Endothelial cell of umbilical vein (primary cell): ENCODE results near the gene GZMM. TPM values are rescaled to one million over a fixed set of nuclear protein-coding genes. Genes with fewer than 3 reads are reported as not detected.

Experiments
- BruUV-seq: library from RNA; stranded (reverse); fragments of 400-500 nt; replicated peaks from 2 replicates; lab custom pipeline; 2021; lab: Mats Ljungman, UMichigan
- CTCF ChIA-PET: fragments of 300-600, 350-600 bp; sonication (Branson Sonifier 250); formaldehyde crosslinking; loops from one replicate; lab custom pipeline; 2021; ENCODE audit warnings: antibody characterized with exemption, inconsistent platforms; lab: Charles Lee
- POLR2A ChIA-PET: fragments of 300-600, 350-600 bp; sonication (Branson Sonifier 250); formaldehyde crosslinking; loops from one replicate; lab custom pipeline; 2021; ENCODE audit warnings: antibody characterized with exemption, inconsistent platforms; lab: Charles Lee
- DNase-seq: peaks from one replicate; pipeline ENCODE4 v3.0.0-alpha.2; 2011; ENCODE audit warnings: low read depth, low spot score
- FAIRE-seq: peaks from 2 replicates; lab custom pipeline; 2011; peaks lifted over from hg19 to GRCh38; lab: Jason Lieb, UNC
- H2AFZ ChIP-seq: 2 replicates; pipeline ENCODE4 v1.6.0; 2012; ENCODE audit warnings: low read depth, low read length, control low read depth, inconsistent platforms
- H3K27ac ChIP-seq: 2 replicates; pipeline ENCODE4 v1.5.1; 2011; ENCODE audit warnings: low read depth, mild to moderate bottlenecking, control low read depth, low read length, moderate library complexity; ENCODE audit not compliant: insufficient read depth
- H3K27me3 ChIP-seq, 2 experiments: 2 replicates each; pipeline versions ENCODE4 v1.6.0 to v1.6.1; 2011; ENCODE audit warnings: low read length in 2 of 2, mixed read lengths in 1 of 2; ENCODE audit not compliant: control insufficient read depth in 2 of 2, insufficient read depth in 2 of 2
- H3K36me3 ChIP-seq, 2 experiments: 2 replicates in 1 of 2; 3 replicates in 1 of 2; pipeline ENCODE4 v1.5.1; 2011; ENCODE audit warnings: low read length in 2 of 2, mild to moderate bottlenecking in 1 of 2, moderate library complexity in 1 of 2; ENCODE audit not compliant: control insufficient read depth in 2 of 2, insufficient read depth in 2 of 2; ENCODE audit errors: extremely low read depth in 1 of 2
- H3K4me1 ChIP-seq: 3 replicates; pipeline ENCODE4 v1.5.1; 2011; ENCODE audit warnings: mild to moderate bottlenecking, low read length; ENCODE audit not compliant: control insufficient read depth, insufficient read depth; ENCODE audit errors: extremely low read depth
- H3K4me2 ChIP-seq: 2 replicates; pipeline ENCODE4 v1.6.1; 2011; ENCODE audit warnings: low read length, control low read depth, mixed read lengths; ENCODE audit not compliant: insufficient read depth
- H3K4me3 ChIP-seq, 3 experiments: fragments of 200-600 bp in 1 of 3; sonication (generic), shearing (Covaris generic) in 1 of 3; replicated peaks in 1 of 3; 2 replicates each; pipeline ENCODE4 v1.5.1; 2011 to 2016; ENCODE audit warnings: control low read depth in 3 of 3, low read length in 3 of 3, mild to moderate bottlenecking in 2 of 3, inconsistent platforms in 1 of 3, low read depth in 1 of 3, moderate library complexity in 1 of 3; ENCODE audit not compliant: insufficient read depth in 1 of 3
- H3K79me2 ChIP-seq: 2 replicates; pipeline ENCODE4 v1.6.0; 2012; ENCODE audit warnings: low read length, inconsistent platforms; ENCODE audit not compliant: control insufficient read depth, insufficient read depth
- H3K9ac ChIP-seq: replicated peaks from 2 replicates; pipeline ENCODE3; 2011; ENCODE audit warnings: low read length, control low read depth; ENCODE audit not compliant: insufficient read depth; ENCODE audit errors: extremely low read depth
- H3K9me1 ChIP-seq: replicated peaks from 3 replicates; pipeline ENCODE4 v1.6.0; 2011; ENCODE audit warnings: mild to moderate bottlenecking, low read length; ENCODE audit not compliant: control insufficient read depth, insufficient read depth; ENCODE audit errors: extremely low read depth
- H3K9me3 ChIP-seq: replicated peaks from 2 replicates; pipeline ENCODE4 v1.5.1; 2012; ENCODE audit warnings: low read length, inconsistent platforms; ENCODE audit not compliant: control insufficient read depth, insufficient read depth
- H4K20me1 ChIP-seq: replicated peaks from 2 replicates; pipeline ENCODE3; 2011; ENCODE audit warnings: mild to moderate bottlenecking, low read length; ENCODE audit not compliant: control insufficient read depth, insufficient read depth; ENCODE audit errors: extremely low read depth
- EZH2 ChIP-seq: IDR thresholded peaks from 2 replicates; pipeline ENCODE4 v1.6.1; 2012; ENCODE audit warnings: borderline replicate concordance, low read depth, mild to moderate bottlenecking, moderate library complexity, low read length, inconsistent platforms; ENCODE audit not compliant: severe bottlenecking
- FOS ChIP-seq: IDR thresholded peaks from 2 replicates; pipeline ENCODE4 v1.6.1; 2011; ENCODE audit warnings: mild to moderate bottlenecking, low read length, moderate library complexity, borderline replicate concordance; ENCODE audit not compliant: insufficient read depth
- GATA2 ChIP-seq: IDR thresholded peaks from 2 replicates; pipeline ENCODE4 v1.7.0; 2011; ENCODE audit warnings: low read depth, mild to moderate bottlenecking, moderate library complexity, mixed read lengths, low read length; ENCODE audit not compliant: insufficient read length, insufficient read depth
- JUN ChIP-seq: IDR thresholded peaks from 2 replicates; pipeline ENCODE4 v1.6.1; 2011; ENCODE audit warnings: borderline replicate concordance, low read depth; ENCODE audit not compliant: insufficient read length, insufficient read depth
- MYC ChIP-seq: IDR thresholded peaks from one replicate; pipeline ENCODE4 v1.6.1; 2011; ENCODE audit warnings: mild to moderate bottlenecking, low read depth, low read length
- POLR2A ChIP-seq: IDR thresholded peaks from 2 replicates; pipeline ENCODE4 v1.6.1; 2012; ENCODE audit warnings: low read depth, mild to moderate bottlenecking, control low read depth, low read length
- POLR2AphosphoS5 ChIP-seq: IDR thresholded peaks from 2 replicates; pipeline ENCODE4 v1.6.1; 2012; ENCODE audit warnings: low read depth, mild to moderate bottlenecking, control low read depth, low read length, moderate library complexity; ENCODE audit not compliant: insufficient read depth
- dilution Hi-C: fragments of 300-500 bp; cut with MboI; formaldehyde crosslinking; loops from one replicate; pipeline ENCODE4 v1.15.0; 2019; ENCODE audit warnings: low sequenced_read_pairs; ENCODE audit not compliant: extremely low pct_ligation_motif_present
- intact Hi-C: fragments of 100-400 bp; cut with micrococcal nuclease; formaldehyde crosslinking; loops from one replicate; pipeline ENCODE4 v1.10.0; 2022
- polyA plus RNA-seq, 4 experiments: library from polyadenylated mRNA; depleted of rRNA in 3 of 4; stranded (reverse) in 3 of 4; unstranded in 1 of 4; fragments of >200 nt; gene quantifications; 2 replicates each; pipeline versions ENCODE4 v1.2.1 to v1.2.3, GENCODE V29; 2011 to 2012; ENCODE audit warnings: missing spikeins in 1 of 4
- total RNA-seq: library from RNA; stranded (reverse); gene quantifications from 2 replicates; pipeline ENCODE4 v1.2.3, GENCODE V29; 2021
- TF ChIP-seq, protein P1 (sequence below), 2 donors: IDR thresholded peaks; 1 replicate in 1 of 2; 2 replicates in 1 of 2; pipeline ENCODE4 v1.5.1; 2011; ENCODE audit warnings: low read length in 2 of 2, mild to moderate bottlenecking in 2 of 2, moderate library complexity in 2 of 2, control low read depth in 1 of 2, inconsistent platforms in 1 of 2, low read depth in 1 of 2; ENCODE audit not compliant: insufficient read depth in 1 of 2; ENCODE audit errors: extremely low read depth in 1 of 2
- TF ChIP-seq, protein P2 (sequence below): IDR thresholded peaks from 2 replicates; pipeline ENCODE4 v1.6.1; 2011; ENCODE audit not compliant: insufficient read depth, insufficient read length

GZMM gene
- total and polyA plus RNA-seq, 2 donors (not counting 3 experiments of a cell fraction or from before 2014, with no cell fraction given): not detected

DNA sequence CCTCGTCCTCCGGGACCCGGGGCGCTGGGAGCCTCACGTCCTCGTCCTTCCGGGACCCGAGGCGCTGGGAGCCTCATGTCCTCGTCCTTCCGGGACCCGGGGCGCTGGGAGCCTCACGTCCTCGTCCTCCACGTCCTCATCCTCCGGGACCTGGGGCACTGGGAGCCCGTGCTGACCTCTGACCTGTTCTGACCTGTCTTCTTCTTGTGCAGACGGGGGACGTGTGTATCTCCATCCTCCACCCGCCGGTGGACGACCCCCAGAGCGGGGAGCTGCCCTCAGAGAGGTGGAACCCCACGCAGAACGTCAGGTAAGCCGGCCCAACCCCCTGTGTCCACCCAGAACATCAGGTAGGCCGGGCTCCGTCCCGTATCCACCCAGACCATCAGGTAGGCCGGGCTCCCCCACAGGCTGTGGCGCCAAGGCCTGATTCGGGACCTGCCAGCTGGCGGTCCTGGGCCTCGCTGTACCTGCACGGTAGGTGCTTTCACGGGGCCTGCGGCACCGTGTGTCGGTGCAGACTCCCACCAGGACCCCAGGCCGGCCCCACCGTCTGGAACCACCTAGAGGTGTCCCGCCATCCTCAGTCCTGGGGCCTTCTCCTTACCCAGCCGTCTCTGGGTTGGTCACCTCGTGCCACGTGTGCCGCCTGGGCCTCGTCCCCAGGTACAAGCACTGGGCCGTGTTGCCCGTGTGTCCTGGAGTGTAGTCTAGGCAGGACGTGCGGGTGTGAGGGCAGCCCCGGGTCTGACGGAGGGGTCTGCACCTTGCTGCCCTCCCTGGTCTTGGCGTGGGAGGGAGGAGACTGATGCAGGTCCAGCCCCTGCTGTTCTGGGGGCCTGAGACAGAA, 7.6 kb upstream of the GZMM start:
- Histone ChIP-seq H2AFZ (no peak overlapping the region), H4K20me1 (no peaks in the 10 kb centered on the region), H3K9me3 (no peaks in the 10 kb centered on the region), H3K36me3 (peaks cover 5 to 39% of the 10 kb centered on the region in 2 experiments), H3K27me3 (no peaks in the 10 kb centered on the region), H3K9ac (no peak overlapping the region), H3K79me2 (peaks cover 46% of the 10 kb centered on the region), H3K27ac (no peak overlapping the region), H3K9me1 (no peaks in the 10 kb centered on the region), H3K4me3 (no peak overlapping the region), H3K4me2 (no peak overlapping the region), H3K4me1 (peaks cover 13% of the 10 kb centered on the region)
- POLR2A ChIA-PET: no interaction called here
- DNase-seq (no peak), FAIRE-seq (no peak)
- BruUV-seq: no TSS peak
- TF ChIP-seq MYC (no peak), FOS (no peak), POLR2A (no peak), EZH2 (no peak), GATA2 (no peak), POLR2AphosphoS5 (no peak), JUN (no peak)
- TF ChIP-seq, protein P1, sequence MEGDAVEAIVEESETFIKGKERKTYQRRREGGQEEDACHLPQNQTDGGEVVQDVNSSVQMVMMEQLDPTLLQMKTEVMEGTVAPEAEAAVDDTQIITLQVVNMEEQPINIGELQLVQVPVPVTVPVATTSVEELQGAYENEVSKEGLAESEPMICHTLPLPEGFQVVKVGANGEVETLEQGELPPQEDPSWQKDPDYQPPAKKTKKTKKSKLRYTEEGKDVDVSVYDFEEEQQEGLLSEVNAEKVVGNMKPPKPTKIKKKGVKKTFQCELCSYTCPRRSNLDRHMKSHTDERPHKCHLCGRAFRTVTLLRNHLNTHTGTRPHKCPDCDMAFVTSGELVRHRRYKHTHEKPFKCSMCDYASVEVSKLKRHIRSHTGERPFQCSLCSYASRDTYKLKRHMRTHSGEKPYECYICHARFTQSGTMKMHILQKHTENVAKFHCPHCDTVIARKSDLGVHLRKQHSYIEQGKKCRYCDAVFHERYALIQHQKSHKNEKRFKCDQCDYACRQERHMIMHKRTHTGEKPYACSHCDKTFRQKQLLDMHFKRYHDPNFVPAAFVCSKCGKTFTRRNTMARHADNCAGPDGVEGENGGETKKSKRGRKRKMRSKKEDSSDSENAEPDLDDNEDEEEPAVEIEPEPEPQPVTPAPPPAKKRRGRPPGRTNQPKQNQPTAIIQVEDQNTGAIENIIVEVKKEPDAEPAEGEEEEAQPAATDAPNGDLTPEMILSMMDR (IDR thresholded peaks at IDR 0.05; ENCODE audit: extremely low read depth in 1 of 2, insufficient read depth in 1 of 2, low read depth in 1 of 2, low read length in 2 of 2): no peak
- TF ChIP-seq, protein P2, sequence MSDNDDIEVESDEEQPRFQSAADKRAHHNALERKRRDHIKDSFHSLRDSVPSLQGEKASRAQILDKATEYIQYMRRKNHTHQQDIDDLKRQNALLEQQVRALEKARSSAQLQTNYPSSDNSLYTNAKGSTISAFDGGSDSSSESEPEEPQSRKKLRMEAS: no peak
- intact Hi-C loops: no loop called here
- dilution Hi-C loops: no loop called here
- CTCF ChIA-PET: no interaction called here
